VCaP (cell line): ENCODE results near the gene MPPED2.
A peak's percentile ranks its signal among the peaks of the same experiment; 100 is the strongest.

Experiments used
- H3K27ac ChIP-seq: fragments of 450-650 bp; 2 replicates; pipeline ENCODE4 v1.5.1; 2017
- CTCF ChIP-seq: fragments of 450-650 bp; conservative IDR thresholded peaks from 2 replicates; pipeline ENCODE4 v1.5.1; 2017; ENCODE audit warnings: mild to moderate bottlenecking, moderate library complexity

The MPPED2 gene

GRCh38 chr11:30445056-30445455, 141.1 kb downstream of the MPPED2 start:
- TF ChIP-seq CTCF = 0 out of 2 replicates have a peak, but pooled peaks have one; percentile 16
- H3K27ac ChIP-seq = no peak overlapping the region

- no peak overlapping the region for H3K27ac ChIP-seq
- no peak for TF ChIP-seq CTCF
These were observed 145.6 kb downstream of the MPPED2 start for GRCh38 chr11:30440510-30440909.

- no peak for TF ChIP-seq CTCF
- H3K27ac ChIP-seq = no peak overlapping the region
These were observed 149.4 kb downstream of the MPPED2 start for GRCh38 chr11:30436801-30437200.

- no peak for TF ChIP-seq CTCF
These were observed 150.7 kb downstream of the MPPED2 start for GRCh38 chr11:30435488-30435887.

GRCh38 chr11:30434901-30435300, 151.3 kb downstream of the MPPED2 start:
- H3K27ac ChIP-seq = peak overlapping the region; percentile 35
- TF ChIP-seq CTCF = no peak

More at GRCh38 chr11:30435488-30435887, 150.7 kb downstream of the MPPED2 start:
- peak overlapping the region; percentile 35 for H3K27ac ChIP-seq

GRCh38 chr11:30433831-30434230, 152.3 kb downstream of the MPPED2 start:
- TF ChIP-seq CTCF = no peak

GRCh38 chr11:30432716-30433115, 153.4 kb downstream of the MPPED2 start:
- no peak overlapping the region for H3K27ac ChIP-seq
- no peak for TF ChIP-seq CTCF

More at GRCh38 chr11:30433831-30434230, 152.3 kb downstream of the MPPED2 start:
- no peak overlapping the region for H3K27ac ChIP-seq

GRCh38 chr11:30432178-30432577, 154.0 kb downstream of the MPPED2 start:
- no peak overlapping the region for H3K27ac ChIP-seq
- no peak for TF ChIP-seq CTCF
